Neural progenitor cell (in vitro differentiated cells): Measurements from ENCODE around the gene IPO7. TPM values are rescaled to one million over a fixed set of nuclear protein-coding genes. Genes with fewer than 3 reads are reported as not detected.

Source experiments
- DNase-seq: peaks from one replicate; pipeline ENCODE4 v3.0.0-alpha.2; 2016; ENCODE audit warnings: low spot score
- H2AFZ ChIP-seq: fragments of 200-600 bp; sonication (generic); replicated peaks from 2 replicates; pipeline ENCODE4 v1.6.1; 2016; ENCODE audit warnings: antibody characterized with exemption
- H3F3A ChIP-seq: fragments of 200-600 bp; sonication (generic); 2 replicates; pipeline ENCODE4 v1.6.1; 2016; ENCODE audit warnings: antibody characterized with exemption, low read depth
- H3K27ac ChIP-seq: fragments of 200-600 bp; sonication (generic); 2 replicates; pipeline ENCODE4 v1.5.1; 2016; ENCODE audit warnings: mild to moderate bottlenecking
- H3K27me3 ChIP-seq: fragments of 200-600 bp; sonication (generic); 2 replicates; pipeline ENCODE4 v1.6.1; 2016; ENCODE audit warnings: mild to moderate bottlenecking, moderate library complexity
- H3K36me3 ChIP-seq: fragments of 200-600 bp; sonication (generic); 2 replicates; pipeline ENCODE4 v1.5.1; 2016
- H3K4me1 ChIP-seq: fragments of 200-600 bp; sonication (generic); 2 replicates; pipeline ENCODE4 v1.6.1; 2016; ENCODE audit warnings: mixed run types
- H3K4me2 ChIP-seq: fragments of 200-600 bp; sonication (generic); 2 replicates; pipeline ENCODE4 v1.6.1; 2016
- H3K4me3 ChIP-seq: fragments of 200-600 bp; sonication (generic); 2 replicates; pipeline ENCODE4 v1.5.1; 2016
- H3K79me2 ChIP-seq: fragments of 200-600 bp; sonication (generic); 2 replicates; pipeline ENCODE4 v1.6.1; 2016; ENCODE audit warnings: low read depth
- H3K9ac ChIP-seq: fragments of 200-600 bp; sonication (generic); 2 replicates; pipeline ENCODE4 v1.6.1; 2016
- H3K9me3 ChIP-seq: fragments of 200-600 bp; sonication (generic); 2 replicates; pipeline ENCODE4 v1.5.1; 2016; ENCODE audit warnings: low read depth
- H4K20me1 ChIP-seq: fragments of 200-600 bp; sonication (generic); 2 replicates; pipeline ENCODE4 v1.6.1; 2016; ENCODE audit warnings: low read depth
- H3K27ac Mint-ChIP-seq: 3 replicates; pipeline ENCODE4 v1.8.0; 2021; ENCODE audit warnings: mixed read lengths
- H3K27me3 Mint-ChIP-seq: 2 replicates; pipeline ENCODE4 v1.8.0; 2022; ENCODE audit warnings: low read depth, mild to moderate bottlenecking, inconsistent platforms, moderate library complexity, mixed read lengths; ENCODE audit not compliant: insufficient read depth
- H3K36me3 Mint-ChIP-seq: 3 replicates; pipeline ENCODE4 v1.8.0; 2021; ENCODE audit warnings: mixed read lengths
- H3K4me1 Mint-ChIP-seq: 3 replicates; pipeline ENCODE4 v1.8.0; 2021; ENCODE audit warnings: mixed read lengths
- H3K4me3 Mint-ChIP-seq: 3 replicates; pipeline ENCODE4 v1.8.0; 2021; ENCODE audit warnings: mild to moderate bottlenecking, moderate library complexity, mixed read lengths
- H3K9me3 Mint-ChIP-seq: 3 replicates; pipeline ENCODE4 v1.8.0; 2020; ENCODE audit warnings: mixed read lengths
- EZH2 ChIP-seq: fragments of 200-600 bp; sonication (generic); IDR thresholded peaks from 2 replicates; pipeline ENCODE4 v1.6.1; 2017; ENCODE audit warnings: antibody characterized with exemption, mild to moderate bottlenecking, moderate library complexity
- EZH2phosphoT487 ChIP-seq: fragments of 200-600 bp; sonication (generic); IDR thresholded peaks from 2 replicates; pipeline ENCODE4 v1.6.1; 2017; ENCODE audit warnings: antibody characterized with exemption
- total RNA-seq: library from RNA; depleted of rRNA; stranded (reverse); fragments of >200 nt; gene quantifications from 2 replicates; pipeline ENCODE4 v1.2.3, GENCODE V29; 2015; ENCODE audit warnings: low replicate concordance
- TF ChIP-seq, protein P1 (sequence below): fragments of 200-600 bp; sonication (generic); IDR thresholded peaks from 2 replicates; pipeline ENCODE4 v1.5.1; 2017; ENCODE audit warnings: antibody characterized with exemption, mild to moderate bottlenecking

Gene IPO7
- total RNA-seq, 1 donor from 2014 or later, result 231 TPM

GRCh38 chr11:9489080-9489765, 104.8 kb downstream of the IPO7 start:
- Histone ChIP-seq H3K9ac (no peak overlapping the region), H3K4me1 (no peaks in the 10 kb centered on the region), H3F3A (no peaks in the 10 kb centered on the region), H4K20me1 (no peaks in the 10 kb centered on the region), H3K4me3 (no peak overlapping the region), H3K27ac (no peak overlapping the region), H3K4me2 (no peak overlapping the region), H3K27me3 (no peaks in the 10 kb centered on the region), H3K79me2 (no peaks in the 10 kb centered on the region), H2AFZ (no peak overlapping the region), H3K36me3 (peaks cover 10% of the 10 kb centered on the region), H3K9me3 (no peaks in the 10 kb centered on the region)
- Mint-ChIP-seq H3K27ac (no peak overlapping the region), H3K4me1 (no peaks in the 10 kb centered on the region), H3K9me3 (no peaks in the 10 kb centered on the region), H3K4me3 (no peak overlapping the region), H3K27me3 (peaks cover under 1% of the 10 kb centered on the region), H3K36me3 (peaks cover 13% of the 10 kb centered on the region)
- TF ChIP-seq, protein P1, sequence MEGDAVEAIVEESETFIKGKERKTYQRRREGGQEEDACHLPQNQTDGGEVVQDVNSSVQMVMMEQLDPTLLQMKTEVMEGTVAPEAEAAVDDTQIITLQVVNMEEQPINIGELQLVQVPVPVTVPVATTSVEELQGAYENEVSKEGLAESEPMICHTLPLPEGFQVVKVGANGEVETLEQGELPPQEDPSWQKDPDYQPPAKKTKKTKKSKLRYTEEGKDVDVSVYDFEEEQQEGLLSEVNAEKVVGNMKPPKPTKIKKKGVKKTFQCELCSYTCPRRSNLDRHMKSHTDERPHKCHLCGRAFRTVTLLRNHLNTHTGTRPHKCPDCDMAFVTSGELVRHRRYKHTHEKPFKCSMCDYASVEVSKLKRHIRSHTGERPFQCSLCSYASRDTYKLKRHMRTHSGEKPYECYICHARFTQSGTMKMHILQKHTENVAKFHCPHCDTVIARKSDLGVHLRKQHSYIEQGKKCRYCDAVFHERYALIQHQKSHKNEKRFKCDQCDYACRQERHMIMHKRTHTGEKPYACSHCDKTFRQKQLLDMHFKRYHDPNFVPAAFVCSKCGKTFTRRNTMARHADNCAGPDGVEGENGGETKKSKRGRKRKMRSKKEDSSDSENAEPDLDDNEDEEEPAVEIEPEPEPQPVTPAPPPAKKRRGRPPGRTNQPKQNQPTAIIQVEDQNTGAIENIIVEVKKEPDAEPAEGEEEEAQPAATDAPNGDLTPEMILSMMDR, result no peak
- no peak for TF ChIP-seq EZH2
- no peak for TF ChIP-seq EZH2phosphoT487
- no peak for DNase-seq

GRCh38 chr11:9490376-9490775, 105.9 kb downstream of the IPO7 start:
- H3K27ac ChIP-seq, result no peak overlapping the region
- H2AFZ ChIP-seq, result no peak overlapping the region
- H3K27me3 ChIP-seq, result no peaks in the 10 kb centered on the region
- peaks cover 10% of the 10 kb centered on the region for H3K36me3 ChIP-seq
- no peak overlapping the region for H3K4me2 ChIP-seq
- no peaks in the 10 kb centered on the region for H3F3A ChIP-seq
- no peak for DNase-seq
- Mint-ChIP-seq H3K9me3 (no peaks in the 10 kb centered on the region), H3K36me3 (peaks cover 13% of the 10 kb centered on the region), H3K27ac (no peak overlapping the region), H3K4me1 (no peaks in the 10 kb centered on the region), H3K27me3 (peaks cover 2% of the 10 kb centered on the region), H3K4me3 (no peak overlapping the region)
- TF ChIP-seq, protein P1, result no peak
- no peak for TF ChIP-seq EZH2
- no peaks in the 10 kb centered on the region for H3K9me3 ChIP-seq
- no peaks in the 10 kb centered on the region for H3K4me1 ChIP-seq
- no peak overlapping the region for H3K4me3 ChIP-seq
- no peak overlapping the region for H3K9ac ChIP-seq
- H4K20me1 ChIP-seq, result no peaks in the 10 kb centered on the region
- no peaks in the 10 kb centered on the region for H3K79me2 ChIP-seq

DNA sequence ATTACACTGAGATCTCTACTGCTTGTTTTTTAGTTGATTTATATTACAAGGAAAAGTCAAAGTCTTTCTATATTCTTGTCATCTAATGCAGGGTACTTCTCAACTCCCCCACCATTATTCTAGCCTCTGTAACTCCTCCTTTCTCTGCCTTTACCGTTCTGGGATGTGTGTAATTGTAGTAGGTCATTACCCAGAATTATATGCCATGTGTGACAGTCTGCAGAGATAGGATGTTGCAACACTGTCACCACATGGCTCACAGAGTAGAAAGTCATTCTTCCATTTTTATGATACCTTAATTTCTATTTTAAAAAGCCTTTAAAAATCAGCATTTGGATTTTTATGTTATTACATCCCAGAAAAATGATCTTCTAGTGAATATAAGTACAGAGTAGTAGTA, 109.0 kb downstream of the IPO7 start:
- H3K27ac ChIP-seq, result no peak overlapping the region
- Mint-ChIP-seq H3K4me3 (no peak overlapping the region), H3K4me1 (no peaks in the 10 kb centered on the region), H3K9me3 (no peaks in the 10 kb centered on the region), H3K27ac (no peak overlapping the region), H3K27me3 (peaks cover 2% of the 10 kb centered on the region), H3K36me3 (peaks cover 16% of the 10 kb centered on the region)
- H4K20me1 ChIP-seq, result no peaks in the 10 kb centered on the region
- H3F3A ChIP-seq, result no peaks in the 10 kb centered on the region
- H3K9me3 ChIP-seq, result no peaks in the 10 kb centered on the region
- no peaks in the 10 kb centered on the region for H3K79me2 ChIP-seq
- H3K27me3 ChIP-seq, result no peaks in the 10 kb centered on the region
- no peaks in the 10 kb centered on the region for H3K4me1 ChIP-seq
- peaks cover 15% of the 10 kb centered on the region for H3K36me3 ChIP-seq
- TF ChIP-seq, protein P1, result no peak
- TF ChIP-seq EZH2phosphoT487, result no peak
- TF ChIP-seq EZH2, result no peak
- H3K9ac ChIP-seq, result no peak overlapping the region
- H3K4me2 ChIP-seq, result no peak overlapping the region
- H2AFZ ChIP-seq, result no peak overlapping the region
- DNase-seq, result no peak
- H3K4me3 ChIP-seq, result no peak overlapping the region
